OCI-LY7 (cell line): Measurements from ENCODE around the gene SH3RF3. TPM values are rescaled to one million over a fixed set of nuclear protein-coding genes. Genes with fewer than 3 reads are reported as not detected.

Experiments
- BruUV-seq: library from RNA; stranded (reverse); fragments of 400-500 nt; replicated peaks from 2 replicates; lab custom pipeline; 2021; lab: Mats Ljungman, UMichigan
- CTCF ChIA-PET: fragments of 300-600 bp; sonication (Branson Sonifier 250); formaldehyde crosslinking; loops from one replicate; lab custom pipeline; 2022; ENCODE audit warnings: antibody characterized with exemption; ENCODE audit not compliant: unreplicated experiment; lab: Charles Lee
- POLR2A ChIA-PET: fragments of 300-600 bp; sonication (Branson Sonifier 250); formaldehyde crosslinking; loops from one replicate; lab custom pipeline; 2022; ENCODE audit warnings: antibody characterized with exemption; lab: Charles Lee
- DNase-seq: peaks from one replicate; pipeline ENCODE4 v3.0.0-alpha.2; 2015; ENCODE audit warnings: low spot score
- H2AFZ ChIP-seq: fragments of 200-600 bp; sonication (generic), shearing (Covaris generic); 2 replicates; pipeline ENCODE4 v1.6.1; 2014; ENCODE audit warnings: mild to moderate bottlenecking, antibody characterized with exemption, low read length, moderate library complexity
- H3K27ac ChIP-seq: fragments of 200-600 bp; sonication (generic); 2 replicates; pipeline ENCODE4 v1.5.1; 2014; ENCODE audit warnings: mixed run types, low read depth, mild to moderate bottlenecking, moderate library complexity, low read length, inconsistent platforms; ENCODE audit not compliant: poor library complexity, severe bottlenecking
- H3K36me3 ChIP-seq: fragments of 200-600 bp; sonication (generic); 2 replicates; pipeline ENCODE4 v1.6.1; 2014; ENCODE audit warnings: mild to moderate bottlenecking, antibody characterized with exemption, low read length, moderate library complexity, mixed read lengths; ENCODE audit not compliant: insufficient read depth
- H3K4me1 ChIP-seq: fragments of 200-600 bp; sonication (generic); 2 replicates; pipeline ENCODE4 v1.5.1; 2014; ENCODE audit warnings: mild to moderate bottlenecking, low read length; ENCODE audit not compliant: insufficient read depth, poor library complexity, severe bottlenecking
- H3K4me2 ChIP-seq: fragments of 200-600 bp; sonication (generic); 2 replicates; pipeline ENCODE4 v1.6.1; 2014; ENCODE audit warnings: mild to moderate bottlenecking, low read length
- H3K4me3 ChIP-seq: fragments of 200-600 bp; sonication (generic); 2 replicates; pipeline ENCODE4 v1.5.1; 2014; ENCODE audit warnings: mild to moderate bottlenecking, low read depth, low read length; ENCODE audit not compliant: poor library complexity, severe bottlenecking
- H3K79me2 ChIP-seq: fragments of 200-600 bp; sonication (generic); 2 replicates; pipeline ENCODE4 v1.6.1; 2016; ENCODE audit warnings: low read depth, mild to moderate bottlenecking, low read length, moderate library complexity, mixed read lengths; ENCODE audit not compliant: insufficient read depth
- H3K9me2 ChIP-seq: fragments of 200-600 bp; sonication (generic); 2 replicates; pipeline ENCODE4 v1.6.1; 2016; ENCODE audit warnings: mild to moderate bottlenecking, low read length, mixed read lengths; ENCODE audit not compliant: insufficient read depth
- H3K9me3 ChIP-seq: fragments of 200-600 bp; sonication (generic); 2 replicates; pipeline ENCODE4 v1.6.1; 2014; ENCODE audit warnings: mild to moderate bottlenecking, mixed run types, low read length, mixed read lengths
- H4K20me1 ChIP-seq: fragments of 200-600 bp; sonication (generic); 2 replicates; pipeline ENCODE4 v1.6.1; 2014; ENCODE audit warnings: mild to moderate bottlenecking, antibody characterized with exemption, low read length, moderate library complexity, mixed read lengths; ENCODE audit not compliant: insufficient read depth
- EZH2phosphoT487 ChIP-seq: fragments of 200-600 bp; sonication (generic); IDR thresholded peaks from 2 replicates; pipeline ENCODE4 v1.6.1; 2018; ENCODE audit warnings: low read depth, borderline replicate concordance, mild to moderate bottlenecking, mixed run types, antibody characterized with exemption, low read length, moderate library complexity, mixed read lengths
- intact Hi-C: fragments of 100-400 bp; cut with micrococcal nuclease; formaldehyde crosslinking; loops from one replicate; pipeline ENCODE4 v1.10.0; 2022; ENCODE audit not compliant: unreplicated experiment
- total RNA-seq, 2 experiments: library from RNA; depleted of rRNA in 1 of 2; stranded (reverse); fragments of >200 nt in 1 of 2; shearing (Covaris generic) in 1 of 2; gene quantifications; 2 replicates each; pipeline ENCODE4 v1.2.3, GENCODE V29; 2014 to 2022
- TF ChIP-seq, protein P1 (sequence below): fragments of 200-600 bp; sonication (generic); conservative IDR thresholded peaks from 2 replicates; pipeline ENCODE4 v1.5.1; 2014; ENCODE audit warnings: mild to moderate bottlenecking, antibody characterized with exemption, low read length, moderate library complexity, mixed read lengths

Gene SH3RF3
- total RNA-seq, 2 experiments from 2014 or later: not detected

DNA sequence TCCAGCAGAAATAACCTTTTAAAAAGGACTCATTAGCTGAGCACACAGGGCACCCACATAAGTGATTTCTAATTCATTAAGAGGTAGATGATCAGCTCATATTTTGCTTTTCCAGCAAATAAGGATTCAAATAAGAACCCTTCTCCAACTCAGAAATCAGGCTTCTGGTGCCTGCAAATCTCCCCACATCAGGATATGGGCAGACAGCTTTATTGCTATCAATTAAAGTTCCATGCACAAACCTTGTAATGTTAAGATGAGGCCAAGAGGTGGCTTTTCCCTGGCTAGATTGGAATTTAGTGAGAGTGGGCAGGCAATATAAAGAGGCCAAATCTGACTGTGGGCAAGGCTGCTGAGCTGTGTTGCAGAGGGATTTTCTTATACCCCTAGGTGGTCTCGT is 193.6 kb downstream of the SH3RF3 start:
- H4K20me1 ChIP-seq: no peaks in the 10 kb centered on the region
- POLR2A ChIA-PET: interaction anchor here (0.7 kb wide), 1 partner anchor 18 kb away, joined by 3 read pairs; no protein-coding TSS in a partner anchor
- TF ChIP-seq EZH2phosphoT487: no peak
- TF ChIP-seq, protein P1, sequence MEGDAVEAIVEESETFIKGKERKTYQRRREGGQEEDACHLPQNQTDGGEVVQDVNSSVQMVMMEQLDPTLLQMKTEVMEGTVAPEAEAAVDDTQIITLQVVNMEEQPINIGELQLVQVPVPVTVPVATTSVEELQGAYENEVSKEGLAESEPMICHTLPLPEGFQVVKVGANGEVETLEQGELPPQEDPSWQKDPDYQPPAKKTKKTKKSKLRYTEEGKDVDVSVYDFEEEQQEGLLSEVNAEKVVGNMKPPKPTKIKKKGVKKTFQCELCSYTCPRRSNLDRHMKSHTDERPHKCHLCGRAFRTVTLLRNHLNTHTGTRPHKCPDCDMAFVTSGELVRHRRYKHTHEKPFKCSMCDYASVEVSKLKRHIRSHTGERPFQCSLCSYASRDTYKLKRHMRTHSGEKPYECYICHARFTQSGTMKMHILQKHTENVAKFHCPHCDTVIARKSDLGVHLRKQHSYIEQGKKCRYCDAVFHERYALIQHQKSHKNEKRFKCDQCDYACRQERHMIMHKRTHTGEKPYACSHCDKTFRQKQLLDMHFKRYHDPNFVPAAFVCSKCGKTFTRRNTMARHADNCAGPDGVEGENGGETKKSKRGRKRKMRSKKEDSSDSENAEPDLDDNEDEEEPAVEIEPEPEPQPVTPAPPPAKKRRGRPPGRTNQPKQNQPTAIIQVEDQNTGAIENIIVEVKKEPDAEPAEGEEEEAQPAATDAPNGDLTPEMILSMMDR: no peak

DNA sequence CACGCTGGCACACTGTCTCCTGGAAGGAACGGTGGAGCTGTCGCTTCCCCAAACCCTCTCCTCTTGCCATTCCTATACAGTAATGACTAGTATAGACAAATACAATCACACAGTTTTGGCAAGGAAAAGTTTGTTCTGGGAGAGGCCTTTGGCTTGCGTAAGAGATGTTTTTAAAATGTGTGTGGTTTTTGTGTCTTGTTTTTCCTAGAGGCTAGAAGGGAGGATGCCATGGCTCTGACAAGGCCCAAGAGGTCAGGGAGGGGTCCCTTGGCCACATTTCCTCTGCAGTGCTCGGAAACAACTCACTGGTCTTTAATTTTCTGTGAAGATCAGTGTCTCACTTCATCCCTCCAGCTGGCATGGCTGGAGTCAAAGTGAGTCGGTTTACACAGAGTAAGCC is 195.9 kb downstream of the SH3RF3 start:
- no peak for TF ChIP-seq EZH2phosphoT487
- TF ChIP-seq, protein P1: no peak
- Histone ChIP-seq H3K36me3 (no peaks in the 10 kb centered on the region), H3K4me1 (no peaks in the 10 kb centered on the region), H3K4me3 (no peak overlapping the region), H4K20me1 (no peaks in the 10 kb centered on the region), H3K9me3 (no peaks in the 10 kb centered on the region), H3K4me2 (no peak overlapping the region), H3K27ac (no peak overlapping the region), H2AFZ (no peak overlapping the region), H3K9me2 (no peaks in the 10 kb centered on the region), H3K79me2 (no peaks in the 10 kb centered on the region)
- ChIA-PET POLR2A (no interaction called here), CTCF (no interaction called here)
- intact Hi-C loops: no loop called here
- DNase-seq: no peak
- no TSS peak for BruUV-seq

More for the DNA sequence above, 193.6 kb downstream of the SH3RF3 start:
- BruUV-seq: no TSS peak
- Histone ChIP-seq H3K27ac (no peak overlapping the region), H3K4me3 (no peak overlapping the region), H3K36me3 (no peaks in the 10 kb centered on the region), H3K9me3 (no peaks in the 10 kb centered on the region), H3K4me1 (no peaks in the 10 kb centered on the region), H2AFZ (no peak overlapping the region), H3K4me2 (no peak overlapping the region), H3K9me2 (no peaks in the 10 kb centered on the region), H3K79me2 (no peaks in the 10 kb centered on the region)
- intact Hi-C loops: no loop called here
- CTCF ChIA-PET: no interaction called here
- no peak for DNase-seq

DNA sequence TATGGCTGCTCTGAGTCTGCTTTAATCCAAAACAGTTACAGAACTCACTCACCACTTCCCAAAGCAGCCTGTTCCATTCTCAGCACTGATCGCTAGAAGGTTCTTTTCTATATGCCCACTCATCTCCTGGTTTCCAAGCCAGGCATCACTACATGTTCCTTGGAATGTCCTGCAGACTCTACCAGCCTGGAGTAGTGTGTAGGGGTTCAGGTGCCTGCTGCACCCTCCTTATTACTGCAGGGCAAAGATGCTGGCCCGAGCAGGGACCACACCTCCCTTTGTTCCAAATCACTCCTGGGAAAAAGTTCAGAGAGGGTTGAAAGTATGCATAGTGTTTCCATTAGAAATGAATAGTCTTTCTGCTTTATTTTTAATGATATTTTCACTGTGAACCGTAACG is 196.6 kb downstream of the SH3RF3 start:
- no peaks in the 10 kb centered on the region for H3K36me3 ChIP-seq
- no peaks in the 10 kb centered on the region for H4K20me1 ChIP-seq
- DNase-seq: no peak
- CTCF ChIA-PET: no interaction called here
- H3K4me2 ChIP-seq: no peak overlapping the region
- H3K9me2 ChIP-seq: no peaks in the 10 kb centered on the region
- H3K9me3 ChIP-seq: no peaks in the 10 kb centered on the region
- H2AFZ ChIP-seq: no peak overlapping the region
- intact Hi-C loops: no loop called here
- POLR2A ChIA-PET: no interaction called here
- no peak overlapping the region for H3K27ac ChIP-seq
- TF ChIP-seq, protein P1: no peak
- no peak for TF ChIP-seq EZH2phosphoT487
- no peaks in the 10 kb centered on the region for H3K79me2 ChIP-seq
- no peaks in the 10 kb centered on the region for H3K4me1 ChIP-seq
- no peak overlapping the region for H3K4me3 ChIP-seq
- BruUV-seq: no TSS peak
